H1 (cell line): ENCODE results near the gene OTP. TPM values are rescaled to one million over a fixed set of nuclear protein-coding genes. Genes with fewer than 3 reads are reported as not detected.

Experiments used
- CTCF ChIA-PET: fragments of 300-600 bp; sonication (Branson Sonifier 250); formaldehyde crosslinking; loops from one replicate; lab custom pipeline; 2021; ENCODE audit not compliant: partially characterized antibody; lab: Charles Lee
- POLR2A ChIA-PET: fragments of 300-600 bp; sonication (Branson Sonifier 250); formaldehyde crosslinking; loops from one replicate; lab custom pipeline; 2021; ENCODE audit warnings: inconsistent platforms; ENCODE audit not compliant: partially characterized antibody; lab: Charles Lee
- DNase-seq, 2 experiments: peaks; one replicate each; pipeline versions ENCODE4 v3.0.0 to v3.0.0-alpha.2; 2010 to 2022; ENCODE audit warnings: low spot score in 2 of 2, low read depth in 1 of 2, mixed read lengths in 1 of 2
- FAIRE-seq: peaks from 2 replicates; lab custom pipeline; 2011; peaks lifted over from hg19 to GRCh38; lab: Jason Lieb, UNC
- H2AFZ ChIP-seq: 2 replicates; pipeline ENCODE4 v1.8.1; 2012; ENCODE audit warnings: low read length, inconsistent platforms
- H2AK5ac ChIP-seq: 2 replicates; pipeline ENCODE4 v1.6.1; 2013; ENCODE audit warnings: low read depth, low read length
- H2BK120ac ChIP-seq: replicated peaks from 2 replicates; pipeline ENCODE3; 2013; ENCODE audit warnings: low read depth, low read length, inconsistent platforms
- H2BK12ac ChIP-seq: 2 replicates; pipeline ENCODE4 v1.6.1; 2013; ENCODE audit warnings: low read depth, low read length
- H2BK15ac ChIP-seq: 2 replicates; pipeline ENCODE4 v1.6.1; 2013; ENCODE audit warnings: low read length
- H2BK20ac ChIP-seq: 2 replicates; pipeline ENCODE4 v1.6.1; 2013; ENCODE audit warnings: low read length
- H2BK5ac ChIP-seq: 2 replicates; pipeline ENCODE4 v1.6.1; 2013; ENCODE audit warnings: low read depth, low read length
- H3K14ac ChIP-seq: 2 replicates; pipeline ENCODE4 v1.6.1; 2013; ENCODE audit warnings: inconsistent platforms; ENCODE audit not compliant: insufficient read length
- H3K18ac ChIP-seq: 2 replicates; pipeline ENCODE4 v1.6.1; 2013; ENCODE audit warnings: low read length; ENCODE audit errors: extremely low read depth
- H3K23ac ChIP-seq: 2 replicates; pipeline ENCODE4 v1.6.1; 2013; ENCODE audit warnings: inconsistent platforms; ENCODE audit not compliant: insufficient read length
- H3K23me2 ChIP-seq: 2 replicates; pipeline ENCODE4 v1.6.1; 2013; ENCODE audit warnings: low read depth, low read length
- H3K27ac ChIP-seq: 2 replicates; pipeline ENCODE4 v1.6.1; 2011; ENCODE audit warnings: low read depth, low read length, inconsistent platforms
- H3K27me3 ChIP-seq, 4 experiments: replicated peaks in 1 of 4; 1 replicate in 1 of 4; 2 replicates in 3 of 4; pipeline versions ENCODE4 v1.6.1 to v1.8.1; 2011 to 2013; ENCODE audit warnings: low read length in 3 of 4, mild to moderate bottlenecking in 3 of 4, inconsistent platforms in 2 of 4, mixed read lengths in 2 of 4, moderate library complexity in 1 of 4; ENCODE audit not compliant: control insufficient read depth in 3 of 4, insufficient read depth in 3 of 4; ENCODE audit errors: extremely low read depth in 1 of 4
- H3K36me3 ChIP-seq, 4 experiments: 2 replicates each; pipeline versions ENCODE4 v1.6.1 to v1.8.1; 2011 to 2013; ENCODE audit warnings: mild to moderate bottlenecking in 4 of 4, low read length in 3 of 4, moderate library complexity in 2 of 4, control low read depth in 1 of 4, inconsistent platforms in 1 of 4; ENCODE audit not compliant: insufficient read depth in 4 of 4, control insufficient read depth in 2 of 4
- H3K4ac ChIP-seq: replicated peaks from 2 replicates; pipeline ENCODE3; 2013; ENCODE audit warnings: low read length, low read depth, mixed read lengths, inconsistent platforms; ENCODE audit not compliant: insufficient read length
- H3K4me1 ChIP-seq, 4 experiments: replicated peaks in 1 of 4; 1 replicate in 1 of 4; 2 replicates in 3 of 4; pipeline versions ENCODE4 v1.6.1 to v1.8.1; 2011 to 2013; ENCODE audit warnings: low read length in 3 of 4, inconsistent platforms in 2 of 4, mixed read lengths in 1 of 4; ENCODE audit not compliant: insufficient read depth in 4 of 4, control insufficient read depth in 3 of 4
- H3K4me2 ChIP-seq, 2 experiments: 2 replicates each; pipeline versions ENCODE4 v1.6.1 to v1.8.1; 2011 to 2013; ENCODE audit warnings: low read depth in 2 of 2, low read length in 2 of 2, control low read depth in 1 of 2, inconsistent platforms in 1 of 2, mild to moderate bottlenecking in 1 of 2; ENCODE audit not compliant: insufficient read depth in 1 of 2
- H3K4me3 ChIP-seq, 4 experiments: fragments of 200-600, 300-600 bp in 1 of 4; sonication (generic), shearing (Covaris generic), sonication (Bioruptor Twin) in 1 of 4; 2 replicates each; pipeline versions ENCODE4 v1.5.1 to v1.8.1; 2011 to 2016; ENCODE audit warnings: low read length in 4 of 4, low read depth in 3 of 4, control low read depth in 2 of 4, inconsistent platforms in 2 of 4, mild to moderate bottlenecking in 2 of 4, mixed read lengths in 1 of 4, moderate library complexity in 1 of 4; ENCODE audit not compliant: insufficient read depth in 2 of 4; ENCODE audit errors: extremely low read depth in 1 of 4
- H3K56ac ChIP-seq: replicated peaks from 2 replicates; pipeline ENCODE3; 2013; ENCODE audit warnings: low read depth, mild to moderate bottlenecking, mixed read lengths, low read length, inconsistent platforms; ENCODE audit not compliant: insufficient read length
- H3K79me1 ChIP-seq: 2 replicates; pipeline ENCODE4 v1.6.1; 2013; ENCODE audit warnings: low read depth, low read length, control low read depth
- H3K79me2 ChIP-seq, 2 experiments: 2 replicates each; pipeline versions ENCODE4 v1.6.1 to v1.8.1; 2012 to 2013; ENCODE audit warnings: low read length in 2 of 2, mild to moderate bottlenecking in 2 of 2, inconsistent platforms in 1 of 2; ENCODE audit not compliant: insufficient read depth in 2 of 2, control insufficient read depth in 1 of 2
- H3K9ac ChIP-seq, 4 experiments: replicated peaks in 1 of 4; 1 replicate in 1 of 4; 2 replicates in 3 of 4; pipeline versions ENCODE4 v1.6.1 to v1.8.1; 2011 to 2013; ENCODE audit warnings: low read depth in 3 of 4, low read length in 3 of 4, control low read depth in 2 of 4, mild to moderate bottlenecking in 2 of 4, moderate library complexity in 2 of 4, inconsistent platforms in 1 of 4; ENCODE audit errors: extremely low read depth in 1 of 4
- H3K9me3 ChIP-seq, 2 experiments: 2 replicates each; pipeline versions ENCODE4 v1.6.1 to v1.8.1; 2012 to 2013; ENCODE audit warnings: mild to moderate bottlenecking in 2 of 2, moderate library complexity in 2 of 2, control low read depth in 1 of 2, inconsistent platforms in 1 of 2, low read depth in 1 of 2, low read length in 1 of 2, mixed read lengths in 1 of 2; ENCODE audit not compliant: insufficient read depth in 2 of 2
- H4K20me1 ChIP-seq, 2 experiments: replicated peaks in 1 of 2; 2 replicates each; pipeline versions ENCODE3 to v1.8.1; 2011 to 2013; ENCODE audit warnings: inconsistent platforms in 2 of 2, low read length in 2 of 2, mild to moderate bottlenecking in 1 of 2; ENCODE audit not compliant: insufficient read depth in 2 of 2, control insufficient read depth in 1 of 2
- H4K5ac ChIP-seq: 2 replicates; pipeline ENCODE4 v1.6.1; 2013; ENCODE audit warnings: low read length, low read depth, mixed read lengths, inconsistent platforms; ENCODE audit not compliant: insufficient read length
- H4K8ac ChIP-seq: 2 replicates; pipeline ENCODE4 v1.8.0; 2013; ENCODE audit warnings: mild to moderate bottlenecking, moderate library complexity, low read length, inconsistent platforms; ENCODE audit not compliant: insufficient read depth; ENCODE audit errors: extremely low read depth
- H4K91ac ChIP-seq: replicated peaks from 2 replicates; pipeline ENCODE3; 2013; ENCODE audit warnings: low read length, mixed read lengths, inconsistent platforms; ENCODE audit not compliant: insufficient read length
- BRCA1 ChIP-seq: IDR thresholded peaks from 2 replicates; pipeline ENCODE4 v1.6.1; 2012; ENCODE audit warnings: low read depth, low read length, improper control_type of control experiment
- EZH2 ChIP-seq: fragments of 200-600 bp; sonication (generic); IDR thresholded peaks from 2 replicates; pipeline ENCODE4 v1.7.1; 2012; ENCODE audit warnings: low read depth, mild to moderate bottlenecking, moderate library complexity, low read length, inconsistent platforms; ENCODE audit not compliant: severe bottlenecking
- KDM4A ChIP-seq: IDR thresholded peaks from one replicate; pipeline ENCODE4 v1.7.1; 2012; ENCODE audit warnings: low read depth, mild to moderate bottlenecking, moderate library complexity, low read length, inconsistent platforms; ENCODE audit not compliant: severe bottlenecking
- SUZ12 ChIP-seq: fragments of 200-600 bp; sonication (generic); IDR thresholded peaks from 2 replicates; pipeline ENCODE4 v1.6.1; 2012; ENCODE audit warnings: mild to moderate bottlenecking, inconsistent platforms, low read length, moderate library complexity, mixed read lengths
- WGBS, 2 experiments: shearing (Covaris generic) in 1 of 2; methylation state at CpG; one replicate each; pipeline versions ENCODE4 v1.1.6 to v1.1.7; 2013 to 2015; ENCODE audit warnings: low lambda C conversion rate in 2 of 2, mixed read lengths in 2 of 2, inconsistent platforms in 1 of 2, low coverage in 1 of 2, missing lambda C conversion rate in 1 of 2; ENCODE audit not compliant: insufficient replicate concordance in 2 of 2, insufficient coverage in 1 of 2, insufficient read length in 1 of 2; ENCODE audit errors: extremely low coverage in 1 of 2, missing lambda C conversion rate in 1 of 2; 5-methylcytosine and 5-hydroxymethylcytosine counted together
- polyA plus RNA-seq, 7 experiments: library from polyadenylated mRNA; depleted of rRNA in 3 of 7; stranded (reverse) in 5 of 7; unstranded in 2 of 7; fragments of >200 nt in 5 of 7; fragments of 200-250 nt in 2 of 7; gene quantifications; 1 replicate in 5 of 7; 2 replicates in 1 of 7; 4 replicates in 1 of 7; pipeline versions ENCODE4 v1.2.1 to v1.2.3, GENCODE V29; 2011 to 2013; ENCODE audit warnings: missing spikeins in 2 of 7, mixed read lengths in 2 of 7
- total RNA-seq: library from RNA; stranded (reverse); fragmentation: NEBNext Ultra II Directional; extraction: Animal tissue kit (Norgen Biotek cat#: 25700); gene quantifications from 2 replicates; pipeline ENCODE4 v1.2.1, GENCODE V29; 2021

Gene OTP
- total and polyA plus RNA-seq, 2 of the 8 experiments (the other 6 are each of a cell fraction or from before 2014, with no cell fraction given), result not detected

DNA sequence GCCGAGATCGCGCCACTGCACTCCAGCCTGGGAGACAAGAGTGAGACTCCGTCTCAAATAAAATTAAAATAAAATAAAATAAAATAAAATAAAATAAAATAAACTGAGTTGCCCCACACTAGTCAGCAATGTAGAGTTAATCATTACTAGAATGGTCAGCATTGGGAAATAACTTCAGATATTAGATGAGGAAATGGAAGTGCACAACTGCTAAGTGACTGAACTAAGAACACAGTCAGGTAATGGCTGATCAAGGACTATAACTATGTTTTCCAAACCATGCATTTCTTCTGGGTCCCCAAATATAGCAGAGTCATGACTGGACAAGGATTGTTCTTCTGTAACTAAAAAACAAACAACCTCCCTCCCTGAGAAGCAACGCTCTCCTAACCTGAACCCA is 17.1 kb downstream of the OTP start:
- DNase-seq (no peak), FAIRE-seq (no peak)
- Histone ChIP-seq H3K4me2 (no peak overlapping the region), H4K5ac (no peak overlapping the region), H3K27ac (no peak overlapping the region), H3K23me2 (no peaks in the 10 kb centered on the region), H3K27me3 (peaks cover 7 to 23% (median 20%) of the 10 kb centered on the region in 4 experiments), H2AK5ac (no peak overlapping the region), H2BK120ac (no peak overlapping the region), H3K4me3 (no peak overlapping the region), H2AFZ (no peak overlapping the region), H4K8ac (no peak overlapping the region), H3K36me3 (no peaks in the 10 kb centered on the region), H3K79me2 (no peaks in the 10 kb centered on the region), H3K9ac (no peak overlapping the region), H3K56ac (no peak overlapping the region), H2BK20ac (no peak overlapping the region), H3K79me1 (no peaks in the 10 kb centered on the region), H3K4ac (no peak overlapping the region), H2BK15ac (no peak overlapping the region), H4K20me1 (peaks cover 0 to 1% of the 10 kb centered on the region in 2 experiments), H3K9me3 (no peaks in the 10 kb centered on the region), H2BK12ac (no peak overlapping the region; the same call in 1 of the 2 replicates), H2BK5ac (no peak overlapping the region), H4K91ac (no peak overlapping the region), H3K14ac (no peak overlapping the region)
- 98% methylated on average over 5 of the region's 5 CpGs; no CpG with 5 or more reads in 1 of the 2 experiments for WGBS, 2 experiments
- ChIA-PET CTCF (interaction anchor here (0.7 to 1.8 kb wide), 9 partner anchors 9 to 261 kb away, joined by 3 to 7 read pairs (median 3); no protein-coding TSS in a partner anchor), POLR2A (no interaction called here)
- TF ChIP-seq EZH2 (no peak), KDM4A (no peak), SUZ12 (no peak), BRCA1 (no peak)
- TF ChIP-seq, all 59 proteins: peak for 0
- Histone ChIP-seq H3K4me1 (peaks cover 0 to 4% (median under 1%) of the 10 kb centered on the region in 4 experiments; a peak in 3 of 7 replicates), H3K23ac (no peak overlapping the region), H3K18ac (no peak overlapping the region)
